ENCODE results near the gene JAZF1.

Gene JAZF1

GRCh38 chr7:27917119-27917518 is 263.5 kb downstream of the JAZF1 start:
- no peak overlapping the region for H2AK5ac ChIP-seq (ENCODE audit: low read length, severe bottlenecking)
- H4K8ac ChIP-seq (ENCODE audit: low read length), result no peak overlapping the region
- no peak overlapping the region for H3K18ac ChIP-seq (ENCODE audit: low read depth in 1 of 2, low read length in 2 of 2)
- no peak overlapping the region for H2AFZ ChIP-seq (ENCODE audit: low read depth, low read length)
- H3K4ac ChIP-seq (ENCODE audit: low read depth in 1 of 2, low read length in 2 of 2), result no peak overlapping the region
- no peak overlapping the region for H3K4me2 ChIP-seq (ENCODE audit: low read length, poor library complexity, severe bottlenecking)
- H2BK12ac ChIP-seq (ENCODE audit: low read length in 2 of 2), result no peak overlapping the region
- H2BK120ac ChIP-seq (ENCODE audit: low read depth, low read length), result no peak overlapping the region
- H3K36me3 ChIP-seq (ENCODE audit: control insufficient read depth in 1 of 2, insufficient read depth in 2 of 2, low read depth in 1 of 2, low read length in 2 of 2), result no peaks in the 10 kb centered on the region
- H3K4me1 ChIP-seq (ENCODE audit: control insufficient read depth, insufficient read depth, low read depth, low read length), result peaks cover 5% of the 10 kb centered on the region
- WGBS, result 93% methylated on average over 2 of the region's 2 CpGs
- H3K4me3 ChIP-seq (ENCODE audit: insufficient read depth in 1 of 2, low read depth in 1 of 2, low read length in 2 of 2), result no peak overlapping the region
- H3K23ac ChIP-seq (ENCODE audit: low read length in 2 of 2), result no peak overlapping the region
- no peaks in the 10 kb centered on the region for H3K27me3 ChIP-seq (ENCODE audit: control insufficient read depth in 1 of 2, insufficient read depth in 1 of 2, low read length in 2 of 2)
- H3K14ac ChIP-seq (ENCODE audit: low read length in 2 of 2), result no peak overlapping the region
- no peak for DNase-seq
- no peak overlapping the region for H2BK5ac ChIP-seq (ENCODE audit: low read depth, low read length, poor library complexity, severe bottlenecking)
- H3K9ac ChIP-seq (ENCODE audit: low read length), result no peak overlapping the region
- no peak overlapping the region for H2BK15ac ChIP-seq (ENCODE audit: low read depth, poor library complexity, severe bottlenecking)
- no peaks in the 10 kb centered on the region for H3K9me3 ChIP-seq (ENCODE audit: control insufficient read depth, low read length)
- peak overlapping the region; percentile 45 for H3K27ac ChIP-seq (ENCODE audit: low read length, poor library complexity, severe bottlenecking)
- peaks cover 25% of the 10 kb centered on the region for H3K79me1 ChIP-seq (replicated peaks; ENCODE audit: low read length, poor library complexity, severe bottlenecking)
- H4K91ac ChIP-seq (ENCODE audit: low read length), result no peak overlapping the region

DNA sequence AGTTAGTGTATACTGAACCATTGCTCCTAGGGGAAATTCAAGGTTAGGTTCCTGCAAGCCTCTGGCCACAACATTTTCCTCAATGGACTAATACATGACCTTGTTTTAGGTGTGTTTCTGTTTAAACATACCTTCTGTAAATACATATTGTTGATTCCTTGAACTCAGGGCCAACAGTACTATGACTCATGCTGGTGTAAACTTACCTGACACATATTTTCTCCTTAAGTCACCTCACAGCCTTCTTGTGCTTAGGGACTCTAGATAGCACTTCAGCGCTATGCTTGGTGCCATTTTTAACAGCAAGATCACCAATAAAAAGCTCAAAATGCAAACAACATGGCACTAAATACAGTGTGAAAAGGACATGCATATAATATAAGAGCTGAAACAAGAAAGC is 264.2 kb downstream of the JAZF1 start:
- 83% methylated on average over 1 of the region's 1 CpG for whole genome bisulfite sequencing
- Histone ChIP-seq H3K4ac (ENCODE audit: low read depth in 1 of 2, low read length in 2 of 2) (no peak overlapping the region), H2AK5ac (ENCODE audit: low read length, severe bottlenecking) (no peak overlapping the region), H2AFZ (ENCODE audit: low read depth, low read length) (no peak overlapping the region), H2BK5ac (ENCODE audit: low read depth, low read length, poor library complexity, severe bottlenecking) (no peak overlapping the region), H2BK12ac (ENCODE audit: low read length in 2 of 2) (no peak overlapping the region), H3K9ac (ENCODE audit: low read length) (no peak overlapping the region), H3K4me3 (ENCODE audit: insufficient read depth in 1 of 2, low read depth in 1 of 2, low read length in 2 of 2) (no peak overlapping the region), H3K4me1 (ENCODE audit: control insufficient read depth, insufficient read depth, low read depth, low read length) (peaks cover 4% of the 10 kb centered on the region), H3K4me2 (ENCODE audit: low read length, poor library complexity, severe bottlenecking) (no peak overlapping the region), H3K9me3 (ENCODE audit: control insufficient read depth, low read length) (no peaks in the 10 kb centered on the region), H3K18ac (ENCODE audit: low read depth in 1 of 2, low read length in 2 of 2) (no peak overlapping the region), H2BK15ac (ENCODE audit: low read depth, poor library complexity, severe bottlenecking) (no peak overlapping the region), H3K27me3 (ENCODE audit: control insufficient read depth in 1 of 2, insufficient read depth in 1 of 2, low read length in 2 of 2) (no peaks in the 10 kb centered on the region), H2BK120ac (ENCODE audit: low read depth, low read length) (no peak overlapping the region), H4K91ac (ENCODE audit: low read length) (no peak overlapping the region), H3K79me1 (replicated peaks; ENCODE audit: low read length, poor library complexity, severe bottlenecking) (peaks cover 26% of the 10 kb centered on the region), H3K36me3 (ENCODE audit: control insufficient read depth in 1 of 2, insufficient read depth in 2 of 2, low read depth in 1 of 2, low read length in 2 of 2) (no peaks in the 10 kb centered on the region), H3K14ac (ENCODE audit: low read length in 2 of 2) (no peak overlapping the region), H3K27ac (ENCODE audit: low read length, poor library complexity, severe bottlenecking) (no peak overlapping the region), H4K8ac (ENCODE audit: low read length) (no peak overlapping the region), H3K23ac (ENCODE audit: low read length in 2 of 2) (no peak overlapping the region)
- no peak for DNase-seq

- H2BK5ac ChIP-seq (ENCODE audit: low read depth, low read length, poor library complexity, severe bottlenecking), result no peak overlapping the region
- no peak overlapping the region for H4K91ac ChIP-seq (ENCODE audit: low read length)
- H3K36me3 ChIP-seq (ENCODE audit: control insufficient read depth in 1 of 2, insufficient read depth in 2 of 2, low read depth in 1 of 2, low read length in 2 of 2), result no peaks in the 10 kb centered on the region
- H3K4me3 ChIP-seq (ENCODE audit: insufficient read depth in 1 of 2, low read depth in 1 of 2, low read length in 2 of 2), result no peak overlapping the region
- no peak for DNase-seq
- no peak overlapping the region for H2BK120ac ChIP-seq (ENCODE audit: low read depth, low read length)
- no peak overlapping the region for H3K27ac ChIP-seq (ENCODE audit: low read length, poor library complexity, severe bottlenecking)
- no peak overlapping the region for H2BK12ac ChIP-seq (ENCODE audit: low read length in 2 of 2)
- H2AK5ac ChIP-seq (ENCODE audit: low read length, severe bottlenecking), result no peak overlapping the region
- H3K18ac ChIP-seq (ENCODE audit: low read depth in 1 of 2, low read length in 2 of 2), result no peak overlapping the region
- no peak overlapping the region for H3K4me2 ChIP-seq (ENCODE audit: low read length, poor library complexity, severe bottlenecking)
- H3K9ac ChIP-seq (ENCODE audit: low read length), result no peak overlapping the region
- H3K4me1 ChIP-seq (ENCODE audit: control insufficient read depth, insufficient read depth, low read depth, low read length), result peaks cover 5% of the 10 kb centered on the region
- H3K27me3 ChIP-seq (ENCODE audit: control insufficient read depth in 1 of 2, insufficient read depth in 1 of 2, low read length in 2 of 2), result no peaks in the 10 kb centered on the region
- WGBS, result 93% methylated on average over 3 of the region's 3 CpGs
- no peaks in the 10 kb centered on the region for H3K9me3 ChIP-seq (ENCODE audit: control insufficient read depth, low read length)
- peaks cover 27% of the 10 kb centered on the region for H3K79me1 ChIP-seq (replicated peaks; ENCODE audit: low read length, poor library complexity, severe bottlenecking)
- H3K23ac ChIP-seq (ENCODE audit: low read length in 2 of 2), result no peak overlapping the region
- no peak overlapping the region for H3K14ac ChIP-seq (ENCODE audit: low read length in 2 of 2)
- H2BK15ac ChIP-seq (ENCODE audit: low read depth, poor library complexity, severe bottlenecking), result no peak overlapping the region
- H3K4ac ChIP-seq (ENCODE audit: low read depth in 1 of 2, low read length in 2 of 2), result no peak overlapping the region
- H4K8ac ChIP-seq (ENCODE audit: low read length), result no peak overlapping the region
- H2AFZ ChIP-seq (ENCODE audit: low read depth, low read length), result no peak overlapping the region
These were observed 266.2 kb downstream of the JAZF1 start for GRCh38 chr7:27914409-27914808.

DNA sequence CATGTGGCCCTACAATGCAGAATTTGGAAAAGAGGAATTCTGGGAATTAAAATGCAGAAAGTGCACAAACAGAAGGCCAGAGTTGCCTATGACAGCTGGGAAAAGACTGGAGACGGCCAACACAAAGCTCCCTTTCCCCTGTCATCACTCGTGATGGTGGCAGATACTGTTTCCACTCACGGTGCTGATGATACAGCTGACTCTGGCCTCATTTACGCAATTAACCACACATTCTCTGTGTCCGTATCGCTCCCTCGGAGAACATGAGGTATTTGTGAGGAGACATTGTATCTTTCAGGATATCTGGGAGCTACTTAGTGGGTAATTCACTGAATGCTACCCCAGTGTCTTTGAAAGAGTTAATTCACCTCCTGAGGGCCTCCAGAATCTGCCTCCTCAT is 267.8 kb downstream of the JAZF1 start:
- Histone ChIP-seq H3K9me3 (ENCODE audit: control insufficient read depth, low read length) (no peaks in the 10 kb centered on the region), H3K9ac (ENCODE audit: low read length) (no peak overlapping the region), H2BK120ac (ENCODE audit: low read depth, low read length) (no peak overlapping the region), H2AK5ac (ENCODE audit: low read length, severe bottlenecking) (peak overlapping the region; percentile 15), H3K4me3 (ENCODE audit: insufficient read depth in 1 of 2, low read depth in 1 of 2, low read length in 2 of 2) (no peak overlapping the region), H3K14ac (ENCODE audit: low read length in 2 of 2) (no peak overlapping the region), H2AFZ (ENCODE audit: low read depth, low read length) (no peak overlapping the region), H3K36me3 (ENCODE audit: control insufficient read depth in 1 of 2, insufficient read depth in 2 of 2, low read depth in 1 of 2, low read length in 2 of 2) (no peaks in the 10 kb centered on the region), H3K27ac (ENCODE audit: low read length, poor library complexity, severe bottlenecking) (no peak overlapping the region), H3K27me3 (ENCODE audit: control insufficient read depth in 1 of 2, insufficient read depth in 1 of 2, low read length in 2 of 2) (no peaks in the 10 kb centered on the region), H3K4ac (ENCODE audit: low read depth in 1 of 2, low read length in 2 of 2) (no peak overlapping the region), H2BK12ac (ENCODE audit: low read length in 2 of 2) (peak overlapping the region in 1 of 2 experiments; percentile 42), H4K91ac (ENCODE audit: low read length) (no peak overlapping the region), H3K4me2 (ENCODE audit: low read length, poor library complexity, severe bottlenecking) (no peak overlapping the region), H4K8ac (ENCODE audit: low read length) (no peak overlapping the region), H2BK15ac (ENCODE audit: low read depth, poor library complexity, severe bottlenecking) (no peak overlapping the region), H3K18ac (ENCODE audit: low read depth in 1 of 2, low read length in 2 of 2) (no peak overlapping the region), H2BK5ac (ENCODE audit: low read depth, low read length, poor library complexity, severe bottlenecking) (no peak overlapping the region), H3K4me1 (ENCODE audit: control insufficient read depth, insufficient read depth, low read depth, low read length) (peaks cover 5% of the 10 kb centered on the region), H3K79me1 (replicated peaks; ENCODE audit: low read length, poor library complexity, severe bottlenecking) (peaks cover 34% of the 10 kb centered on the region), H3K23ac (ENCODE audit: low read length in 2 of 2) (no peak overlapping the region)
- 98% methylated on average over 3 of the region's 7 CpGs for WGBS
- no peak for DNase-seq
